ENCODE data around the gene LIM2. TPM values are rescaled to one million over a fixed set of nuclear protein-coding genes. Genes with fewer than 3 reads are reported as not detected.

LIM2 gene, protein sequence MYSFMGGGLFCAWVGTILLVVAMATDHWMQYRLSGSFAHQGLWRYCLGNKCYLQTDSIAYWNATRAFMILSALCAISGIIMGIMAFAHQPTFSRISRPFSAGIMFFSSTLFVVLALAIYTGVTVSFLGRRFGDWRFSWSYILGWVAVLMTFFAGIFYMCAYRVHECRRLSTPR
- not detected in 5 replicates for total RNA-seq (2022; extraction: Qiagen RNA extraction)

GRCh38 chr19:51387924-51388389 lies at the start of gene LIM2:
Gene LIM2 (minus strand): TSS chr19:51387974. CDS start chr19:51387443, 531 bp downstream.

GRCh38 chr19:51417107-51417809 lies 29.5 kb upstream of the LIM2 start, which contains the start of gene SIGLEC10:
Gene SIGLEC10 (minus strand): TSS chr19:51417642. CDS start chr19:51417581, 61 bp downstream.

GRCh38 chr19:51372649-51373504 lies 14.9 kb downstream of the LIM2 start, which contains the start of gene NKG7:
Gene NKG7 (minus strand): TSS chr19:51372654. CDS start chr19:51372535, 119 bp downstream.

GRCh38 chr19:51368366-51369282 lies 19.1 kb downstream of the LIM2 start, which contains the start of gene CLDND2:
Gene CLDND2 (minus strand): TSS chr19:51369003. CDS start chr19:51368577, 426 bp downstream.

DNA sequence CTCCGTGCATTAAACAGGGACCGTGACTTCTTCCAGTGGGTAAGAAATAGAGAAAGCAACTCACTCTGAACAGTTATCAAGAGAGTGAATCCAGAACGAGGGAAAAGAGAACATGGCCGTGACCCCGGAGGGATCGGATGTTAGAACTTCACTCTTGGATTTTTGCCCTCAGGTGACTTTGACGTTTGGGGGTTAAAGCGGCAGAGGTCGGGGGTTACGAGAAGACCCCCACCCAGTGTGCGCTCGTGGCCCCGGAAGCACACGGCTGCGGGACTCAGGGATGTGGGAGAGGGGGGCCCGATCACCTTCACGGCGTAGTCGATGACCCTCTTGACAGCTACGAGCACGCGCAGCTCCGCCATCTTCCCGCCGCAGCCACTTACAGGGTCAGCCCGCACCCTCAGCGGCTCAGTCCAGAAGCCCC lies 21.8 kb downstream of the LIM2 start, which contains the start of gene ETFB:
ETFB (minus strand) TSS at position 424 of the 424 bp plus-strand sequence; CDS start at position 362, 62 bp downstream.

GRCh38 chr19:51341976-51342580 lies 45.7 kb downstream of the LIM2 start, which contains the start of gene VSIG10L:
Gene VSIG10L (minus strand): TSS chr19:51342139. CDS start chr19:51342124, 15 bp downstream.

Other genes with a start within 250 kb of the LIM2 start
- gene SIGLEC7, start 245.7 kb downstream of the LIM2 start, total RNA-seq (2022; extraction: Qiagen RNA extraction) = not detected in 5 replicates
- gene CD33, start 162.9 kb downstream of the LIM2 start, total RNA-seq (2022; extraction: Qiagen RNA extraction) = 0.44 TPM in 1 of 5 replicates, not detected in the others
- not detected in 5 replicates for gene SIGLECL1, start 136.9 kb downstream of the LIM2 start, total RNA-seq (2022; extraction: Qiagen RNA extraction)
- 0.02 to 0.05 TPM (median 0.03 TPM) in 4 of 5 replicates, not detected in the other for gene IGLON5, start 76.3 kb downstream of the LIM2 start, total RNA-seq (2022; extraction: Qiagen RNA extraction)
- 6.8 to 12.2 TPM (median 10.4 TPM) in 5 replicates for gene VSIG10L, start 45.8 kb downstream of the LIM2 start, total RNA-seq (2022; extraction: Qiagen RNA extraction)
- 221 to 254 TPM (median 236 TPM) in 5 replicates for gene ETFB, start 21.6 kb downstream of the LIM2 start, total RNA-seq (2022; extraction: Qiagen RNA extraction)
- gene CLDND2, start 19.0 kb downstream of the LIM2 start, total RNA-seq (2022; extraction: Qiagen RNA extraction) = 6.1 to 12.5 TPM (median 10.5 TPM) in 5 replicates
- gene NKG7, start 15.3 kb downstream of the LIM2 start, total RNA-seq (2022; extraction: Qiagen RNA extraction) = not detected in 5 replicates
- not detected in 5 replicates for gene C19orf84, start 2.6 kb upstream of the LIM2 start, total RNA-seq (2022; extraction: Qiagen RNA extraction)
- gene SIGLEC10, start 29.7 kb upstream of the LIM2 start, total RNA-seq (2022; extraction: Qiagen RNA extraction) = 0.05 TPM in 1 of 5 replicates, not detected in the others
- not detected in 5 replicates for gene SIGLEC8, start 70.5 kb upstream of the LIM2 start, total RNA-seq (2022; extraction: Qiagen RNA extraction)
- not detected in 5 replicates for gene CEACAM18, start 90.6 kb upstream of the LIM2 start, total RNA-seq (2022; extraction: Qiagen RNA extraction)
- gene SIGLEC12, start 113.8 kb upstream of the LIM2 start, total RNA-seq (2022; extraction: Qiagen RNA extraction) = not detected in 5 replicates
- not detected in 5 replicates for gene SIGLEC6, start 143.7 kb upstream of the LIM2 start, total RNA-seq (2022; extraction: Qiagen RNA extraction)
- 2.8 to 5.3 TPM (median 4.4 TPM) in 5 replicates for gene ZNF175, start 183.3 kb upstream of the LIM2 start, total RNA-seq (2022; extraction: Qiagen RNA extraction)
- gene SIGLEC5, start 242.4 kb upstream of the LIM2 start, total RNA-seq (2022; extraction: Qiagen RNA extraction) = 0.06 TPM in 1 of 5 replicates, not detected in the others